ENCODE measurements around the gene KMT5B.

- TF ChIP-seq POLR2A (IDR thresholded peaks at IDR 0.05) (no peak), CTCF (IDR thresholded peaks at IDR 0.05) (no peak)
Measured at GRCh38 chr11:68186061-68186460, 27.0 kb downstream of the KMT5B start.
